GM18873 (cell line): ENCODE data around the gene PTGES2.
"Not testable (repeated sequence)": the region's sequence is repeated elsewhere in the genome, so short reads cannot be mapped to it uniquely, and the experiment has no call there.

Experiments
- ATAC-seq: cut with Tn5 transposase; IDR thresholded peaks from one replicate; pipeline ENCODE4 v1.9.1; 2021; ENCODE audit warnings: mild to moderate bottlenecking, moderate library complexity, moderate number of reproducible peaks; ENCODE audit not compliant: unreplicated experiment, low FRiP score

The PTGES2 gene

DNA sequence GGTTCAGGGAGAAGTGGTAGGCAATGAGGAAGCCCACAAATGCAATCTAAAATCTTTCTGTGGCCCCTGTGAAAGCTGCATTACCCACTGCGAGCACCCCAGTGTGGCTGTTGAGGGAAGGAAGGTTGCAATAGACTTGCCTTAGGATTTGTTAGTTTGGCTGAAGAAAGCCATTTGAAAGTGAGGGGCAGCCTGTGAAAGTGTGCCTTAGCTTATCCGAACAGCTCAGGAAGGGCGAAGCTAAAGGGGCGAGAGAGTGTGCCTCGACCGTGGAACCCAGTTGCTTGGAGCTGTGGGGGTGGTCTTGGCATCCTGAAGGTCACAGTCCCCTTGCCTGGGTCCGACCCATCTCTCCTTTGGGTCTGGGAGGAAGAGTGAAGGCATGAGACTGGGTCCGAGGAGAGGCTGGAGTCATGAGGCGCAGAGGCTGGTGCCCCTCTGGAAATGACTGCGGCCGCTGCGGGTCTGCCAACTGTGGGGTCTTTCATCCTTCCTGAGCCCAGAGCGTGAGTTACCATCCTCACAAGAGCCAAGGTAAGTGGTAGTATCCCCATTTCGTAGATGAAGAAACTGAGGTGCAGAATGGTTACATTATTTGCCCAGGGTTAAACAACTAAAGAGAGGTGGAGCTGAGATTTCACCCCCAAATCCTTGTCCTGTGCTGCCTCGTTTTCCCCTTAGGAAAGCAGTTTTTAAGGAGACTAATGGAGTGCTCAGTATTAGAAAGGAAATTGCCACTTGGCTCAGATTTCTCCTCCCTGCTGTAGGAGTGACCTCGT lies 35.1 kb downstream of the PTGES2 start:
- no peak for ATAC-seq

DNA sequence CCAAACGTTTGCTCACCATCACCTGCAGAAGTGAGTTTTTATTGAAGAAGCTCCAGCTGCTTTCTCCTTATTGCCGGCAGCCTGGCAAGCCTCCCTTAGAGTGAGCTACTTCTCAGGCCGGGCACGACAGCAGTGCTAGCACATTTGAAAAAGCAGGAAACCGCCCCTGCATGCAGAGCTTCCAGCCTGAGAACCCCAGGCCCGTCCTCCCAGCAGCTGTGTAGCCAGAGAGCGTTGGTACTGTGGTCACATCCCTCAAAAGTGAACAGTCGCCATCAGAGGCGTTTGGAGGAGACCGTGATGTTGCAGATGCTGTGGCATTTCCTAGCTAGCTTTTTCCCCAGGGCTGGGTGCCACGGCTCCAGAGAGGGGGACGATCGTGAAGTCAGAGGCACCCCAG lies 36.0 kb downstream of the PTGES2 start:
- ATAC-seq, result no peak

DNA sequence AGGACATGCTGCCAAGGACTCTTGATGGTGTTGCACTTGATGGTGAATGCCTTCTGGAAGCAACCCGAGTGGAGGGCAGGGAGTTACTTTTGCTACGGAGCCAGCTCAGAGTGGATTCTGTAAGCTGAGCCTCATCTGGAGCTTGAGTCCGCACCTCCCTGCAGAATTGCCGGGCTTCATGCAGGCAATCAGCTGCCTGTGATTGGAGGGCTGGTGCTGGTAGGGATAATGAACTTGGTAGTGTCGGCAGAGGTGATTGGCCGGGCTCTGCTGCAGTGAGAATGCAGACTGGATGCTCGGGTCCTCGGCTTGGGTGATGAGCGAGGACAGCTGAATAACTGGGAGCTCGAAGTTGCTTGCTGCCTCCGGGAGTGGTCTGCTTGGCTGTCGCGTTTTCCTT lies 36.4 kb downstream of the PTGES2 start:
- no peak for ATAC-seq

DNA sequence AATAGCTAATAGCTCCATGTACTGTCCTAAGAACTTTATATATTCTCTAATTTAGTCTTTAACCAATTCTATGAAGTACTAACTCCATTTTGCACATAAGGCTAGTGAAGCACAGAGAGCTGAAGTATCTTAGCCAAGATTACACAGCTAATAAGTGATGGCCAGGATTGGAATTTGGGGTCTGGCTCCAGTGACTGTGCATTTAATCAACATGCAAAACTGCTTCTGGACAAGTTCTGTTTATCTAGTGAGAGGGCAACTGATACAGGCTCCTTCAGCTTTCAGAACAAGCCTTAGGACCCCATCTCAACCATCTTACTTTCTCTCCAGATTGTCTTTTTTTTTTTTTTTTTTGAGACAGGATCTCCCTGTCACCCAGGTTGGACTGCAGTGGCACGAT lies 38.2 kb downstream of the PTGES2 start:
- ATAC-seq, result no peak

DNA sequence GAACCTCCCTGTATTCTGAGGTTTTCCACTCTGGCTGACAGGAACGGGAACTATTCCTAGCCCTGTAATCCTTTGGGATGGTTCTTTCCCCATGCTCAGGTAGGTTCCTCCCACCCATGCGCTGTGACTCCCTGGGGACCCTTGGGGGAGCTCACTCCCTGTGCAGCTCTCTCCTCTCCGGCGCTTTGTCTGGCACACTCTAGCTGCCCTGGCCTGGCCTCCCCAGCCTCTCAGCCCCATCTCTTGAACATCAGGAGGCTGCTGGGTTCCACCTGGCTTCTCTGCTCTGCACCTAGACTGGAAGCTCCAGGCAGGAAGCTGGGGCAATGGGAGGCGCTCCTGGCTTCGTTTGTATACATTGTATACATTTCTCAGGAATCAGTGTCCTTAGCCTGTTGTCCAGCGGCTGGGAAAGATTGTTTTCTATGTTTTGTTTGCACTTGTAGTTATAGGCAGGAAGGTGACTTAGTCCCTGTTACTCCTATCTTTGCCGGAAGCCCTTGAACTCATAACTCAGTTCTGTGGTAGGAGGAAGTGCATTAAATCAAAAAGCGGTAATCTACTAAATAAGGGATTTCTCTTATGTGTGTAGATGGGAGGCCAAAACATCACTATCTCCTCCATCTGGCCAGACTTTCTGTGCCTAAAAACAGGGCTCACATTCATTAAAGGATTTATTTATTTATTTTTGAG lies 39.1 kb downstream of the PTGES2 start:
- no peak for ATAC-seq

DNA sequence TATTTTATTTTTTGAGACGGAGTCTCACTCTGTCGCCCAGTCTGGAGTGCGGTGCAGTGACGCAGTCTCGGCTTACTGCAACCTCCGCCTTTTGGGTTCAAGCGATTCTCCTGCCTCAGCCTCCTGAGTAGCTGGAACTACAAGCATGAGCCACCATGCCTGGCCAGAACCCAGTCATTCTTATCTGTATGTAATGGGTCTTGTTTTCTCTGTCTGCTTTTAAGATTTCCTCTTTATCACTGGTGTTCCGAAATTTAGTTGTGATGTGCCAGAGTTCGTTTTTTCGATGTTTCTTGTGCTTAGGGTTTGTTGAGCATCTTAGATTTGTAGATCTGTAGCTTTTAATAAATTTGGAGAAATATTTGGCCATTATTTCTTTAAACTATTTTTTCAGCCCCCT lies 40.3 kb downstream of the PTGES2 start:
- no peak for ATAC-seq

DNA sequence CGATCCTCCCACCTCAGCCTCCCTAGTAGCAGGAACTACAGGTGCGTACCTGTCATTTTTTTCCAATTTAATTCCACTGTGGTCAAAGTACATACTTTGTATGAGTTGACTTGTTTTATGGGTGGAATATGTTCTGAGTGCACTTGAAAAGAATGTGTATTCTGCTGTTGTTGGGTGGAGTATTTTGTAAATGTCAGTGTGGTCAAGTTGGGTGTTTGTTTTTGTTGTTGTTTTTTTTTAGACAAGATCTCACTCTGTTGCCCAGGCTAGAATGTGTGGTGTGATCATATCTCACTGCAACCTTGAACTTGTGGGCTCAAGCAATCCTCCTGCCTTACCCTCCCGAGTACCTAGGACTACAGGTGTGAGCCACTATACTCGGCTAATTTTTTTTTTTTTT lies 41.6 kb downstream of the PTGES2 start:
- no peak for ATAC-seq

DNA sequence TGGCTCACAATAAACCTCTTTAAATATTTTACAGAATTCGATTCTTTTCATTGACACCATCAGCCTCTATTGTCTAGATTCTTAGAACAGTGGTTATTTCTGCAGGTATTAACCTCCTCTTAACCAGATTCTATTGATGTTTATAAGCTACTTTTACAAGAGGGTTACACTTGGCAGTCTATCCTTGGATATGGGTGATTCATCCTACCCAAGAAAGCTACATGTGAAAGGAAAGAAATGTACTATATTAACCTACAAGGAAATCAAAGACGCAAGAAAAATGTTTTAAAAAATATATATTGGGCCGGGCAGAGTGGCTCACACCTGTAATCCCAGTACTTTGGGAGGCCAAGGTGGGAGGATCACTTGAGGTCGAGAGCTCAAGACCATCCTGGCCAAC lies 42.8 kb downstream of the PTGES2 start:
- no peak for ATAC-seq

DNA sequence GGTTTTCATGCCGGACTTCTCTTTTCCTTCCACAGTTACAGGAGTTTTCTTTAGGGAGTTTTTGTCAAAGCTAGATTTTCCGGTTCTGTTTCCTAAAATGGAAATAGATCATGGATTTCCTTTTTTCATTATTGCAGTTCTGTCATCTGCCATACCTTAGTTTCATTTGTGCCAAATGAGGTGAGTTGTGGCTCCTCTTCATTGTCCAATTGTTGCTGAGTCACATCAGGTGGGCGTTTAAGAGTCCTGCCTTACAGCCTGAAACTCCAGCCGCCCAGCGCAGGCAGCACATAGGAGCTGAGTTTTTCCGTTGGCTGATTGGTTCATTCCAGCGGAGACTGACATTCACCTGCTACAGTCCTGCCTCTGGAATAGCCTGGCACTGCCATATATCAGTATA lies 45.4 kb downstream of the PTGES2 start:
- ATAC-seq, result no peak

DNA sequence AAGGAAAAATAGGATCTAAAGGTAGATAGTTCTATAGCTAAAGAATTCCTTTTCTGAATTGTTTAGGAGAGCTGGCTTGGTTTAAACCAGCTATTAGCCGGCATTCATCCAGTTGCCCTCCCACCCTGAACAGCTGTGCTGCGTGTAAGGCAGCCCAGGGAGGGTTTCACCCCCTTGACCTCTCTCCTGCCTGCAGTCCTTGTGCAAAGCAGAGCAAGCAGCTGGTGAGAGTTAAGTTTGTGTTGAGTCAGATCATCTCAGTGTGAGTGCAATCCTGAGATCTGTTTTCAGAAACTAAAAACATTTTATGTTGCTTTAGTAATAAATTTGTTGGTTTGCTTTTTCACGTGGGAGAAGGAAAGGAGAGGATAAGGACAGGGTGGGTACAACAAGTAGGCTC lies 46.5 kb downstream of the PTGES2 start:
- ATAC-seq, result no peak

DNA sequence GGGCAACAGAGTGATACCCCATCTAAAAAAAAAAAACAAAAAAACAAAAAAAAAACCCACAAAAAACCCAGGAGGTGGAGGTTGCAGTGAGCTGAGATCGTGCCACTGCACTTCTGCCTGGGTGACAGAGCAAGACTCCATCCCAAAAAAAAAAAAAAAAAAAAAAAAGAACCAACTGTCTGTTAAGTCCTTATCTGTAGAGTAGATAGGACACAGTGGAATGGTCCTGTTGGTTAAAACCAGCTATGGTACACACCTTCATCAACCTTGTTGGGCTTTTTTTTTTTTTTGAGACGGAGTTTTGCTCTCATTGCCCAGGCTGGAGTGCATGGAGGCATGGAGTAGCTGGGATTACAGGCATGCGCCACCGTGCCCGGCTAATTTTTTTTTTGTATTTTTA lies 47.3 kb downstream of the PTGES2 start:
- ATAC-seq, result no peak

DNA sequence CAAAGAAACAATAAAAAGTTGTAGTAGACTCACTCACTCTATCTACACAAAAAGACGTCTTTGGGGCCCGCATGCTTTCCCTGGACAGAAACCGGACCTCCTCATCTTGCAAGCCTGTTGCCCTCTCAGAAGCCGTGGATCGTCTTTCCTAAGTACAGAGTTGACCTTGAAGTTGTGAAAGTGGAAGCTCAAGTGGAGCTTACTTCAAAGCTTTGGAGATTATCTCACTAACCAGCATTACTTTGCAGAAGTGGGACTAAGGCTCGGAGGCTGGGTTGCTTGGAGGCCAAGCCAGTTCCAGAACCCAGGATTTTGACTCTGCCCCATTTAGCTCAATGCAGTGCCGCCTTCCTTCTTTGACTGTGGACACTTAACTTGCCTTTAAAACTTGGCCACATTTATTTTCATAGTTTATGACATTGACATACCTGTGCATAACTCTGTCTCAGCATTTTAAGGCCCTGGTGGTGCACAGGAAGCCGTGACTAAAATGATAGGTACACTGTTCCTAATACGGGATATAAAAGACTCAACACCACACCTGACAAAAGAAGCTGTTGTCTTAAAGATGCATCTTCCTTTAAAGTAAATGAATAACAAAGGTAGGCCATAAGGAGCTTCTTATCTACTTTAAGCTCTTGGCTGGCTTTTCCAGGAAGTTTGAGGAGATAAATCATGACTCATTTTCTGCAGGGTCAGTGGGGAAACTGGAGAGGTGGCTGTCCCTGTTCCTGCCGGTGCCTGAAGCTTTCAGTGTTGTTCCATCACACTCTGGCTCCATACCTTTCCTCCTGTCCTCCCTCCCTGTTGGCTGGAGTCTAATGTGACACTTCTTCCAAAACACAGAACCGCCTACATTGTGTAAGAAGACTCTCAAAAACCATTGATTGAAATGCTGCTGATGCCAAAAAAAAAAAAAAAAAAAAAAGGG lies 48.8 kb downstream of the PTGES2 start:
- no peak for ATAC-seq

DNA sequence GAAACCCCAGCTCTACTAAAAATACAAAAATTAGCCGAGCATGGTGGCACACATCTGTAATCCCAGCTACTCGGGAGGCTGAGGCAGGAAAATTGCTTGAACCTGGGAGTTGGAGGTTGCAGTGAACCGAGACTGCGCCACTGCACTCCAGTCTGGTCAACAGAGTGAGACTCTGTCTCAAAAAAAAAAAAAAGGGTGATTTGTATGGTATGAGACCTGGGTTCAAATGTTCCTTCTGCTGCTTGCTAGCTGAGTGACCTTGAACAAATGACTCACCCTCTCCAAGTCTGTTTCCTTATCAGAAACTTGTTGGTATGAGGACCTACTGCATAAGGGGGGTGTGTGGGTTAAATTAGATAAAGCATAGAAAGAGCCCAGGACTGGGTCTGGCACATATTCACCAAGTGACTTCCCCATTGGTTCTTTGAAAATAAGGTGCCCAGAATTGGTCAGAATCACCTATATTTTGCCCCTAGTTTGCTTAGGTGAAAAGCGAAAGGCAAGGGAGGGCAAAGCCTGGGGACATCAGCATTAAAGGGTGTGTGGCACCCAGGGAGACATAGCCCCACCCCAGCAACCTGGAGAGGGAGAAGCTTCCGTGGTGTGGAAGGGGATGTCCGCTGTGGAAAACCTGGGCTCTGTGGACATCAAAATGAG lies 49.6 kb downstream of the PTGES2 start:
- ATAC-seq, result no peak

DNA sequence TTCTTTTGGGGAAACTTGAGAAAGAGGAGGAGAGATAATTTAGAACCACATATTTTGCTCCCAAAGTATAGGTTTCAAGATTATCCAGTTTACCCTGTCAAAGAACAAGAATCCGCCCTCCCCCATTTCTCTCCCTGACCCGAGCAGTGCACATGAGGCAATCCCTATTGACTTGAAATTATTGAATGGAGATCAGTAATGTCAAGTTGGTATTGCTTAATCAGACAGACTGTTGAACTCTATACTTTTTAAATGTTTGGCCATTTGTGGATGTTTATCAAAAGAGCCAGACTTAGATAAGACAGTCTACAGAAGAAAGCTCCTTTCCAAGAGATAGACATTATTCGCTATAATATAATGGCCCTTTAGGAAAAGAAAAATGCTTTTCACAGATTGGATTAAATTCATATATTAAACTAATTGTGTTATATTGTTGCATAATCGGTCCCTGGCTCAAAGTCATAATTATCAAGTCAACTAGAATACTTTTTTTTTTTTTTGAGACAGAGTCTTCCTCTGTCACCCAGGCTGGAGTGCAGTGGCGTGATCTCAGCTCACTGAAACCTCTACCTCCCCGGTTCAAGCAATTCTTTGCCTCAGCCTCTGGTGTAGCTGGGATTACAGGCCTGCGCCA lies 54.2 kb downstream of the PTGES2 start:
- ATAC-seq, result no peak

DNA sequence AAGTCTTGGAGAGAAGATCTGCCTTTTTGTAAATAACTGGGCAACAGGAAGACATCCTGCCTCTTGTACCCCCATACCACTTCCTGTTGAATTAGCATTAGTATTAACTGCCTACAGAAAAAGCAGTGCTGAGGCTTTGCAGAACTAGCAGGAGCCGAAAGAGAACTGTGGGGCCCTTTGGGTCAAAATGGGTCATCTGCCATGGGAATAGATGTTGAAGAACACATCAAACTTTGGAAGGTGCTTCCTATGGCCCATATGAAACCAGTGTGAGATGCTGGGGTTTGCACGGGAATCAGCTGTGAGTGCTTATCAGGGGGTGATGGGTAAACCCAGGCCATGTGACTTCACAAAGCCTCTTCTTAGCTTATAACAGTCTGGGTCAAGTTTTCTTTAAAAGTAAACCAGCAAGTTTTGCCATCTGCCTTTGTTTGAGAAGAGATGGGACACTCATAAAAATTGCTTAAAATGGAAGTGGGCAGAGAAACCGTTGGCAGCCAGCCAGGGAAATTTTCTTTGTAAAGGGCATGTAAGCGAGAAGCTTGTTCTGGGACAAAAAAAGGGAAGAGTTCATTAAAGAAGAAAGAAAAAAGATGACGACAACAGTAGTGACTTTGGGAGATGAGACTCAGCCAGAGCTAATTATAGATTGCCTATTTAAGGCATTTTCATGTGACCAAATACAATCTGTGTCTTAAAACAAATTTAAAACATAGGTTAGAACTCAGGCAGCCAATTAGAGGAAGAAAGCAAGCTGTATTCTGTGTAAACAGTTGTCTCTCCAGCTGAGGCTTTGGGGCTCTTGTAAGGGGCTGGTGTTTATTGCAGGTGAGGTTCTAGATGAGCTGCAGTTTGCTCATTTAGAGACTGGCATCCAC lies 55.1 kb downstream of the PTGES2 start:
- ATAC-seq, result no peak

DNA sequence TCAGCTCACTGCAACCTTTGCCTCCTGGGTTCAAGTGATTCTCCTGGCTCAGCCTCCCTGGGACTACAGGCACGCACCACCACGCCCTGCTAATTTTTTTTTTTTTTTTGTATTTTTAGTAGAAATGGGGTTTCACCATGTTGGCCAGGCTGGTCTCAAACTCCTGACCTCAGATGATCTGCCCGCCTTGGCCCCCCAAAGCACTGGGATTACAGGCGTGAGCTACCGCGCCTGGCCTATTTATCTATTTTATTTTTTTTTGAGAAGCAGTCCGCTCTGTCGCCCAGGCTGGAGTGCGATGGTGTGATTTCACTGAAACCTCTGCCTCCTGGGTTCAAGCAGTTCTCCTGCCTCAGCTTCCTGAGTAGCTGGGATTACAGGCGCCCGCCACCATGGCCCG lies 56.1 kb downstream of the PTGES2 start:
- ATAC-seq, result not testable (repeated sequence)

DNA sequence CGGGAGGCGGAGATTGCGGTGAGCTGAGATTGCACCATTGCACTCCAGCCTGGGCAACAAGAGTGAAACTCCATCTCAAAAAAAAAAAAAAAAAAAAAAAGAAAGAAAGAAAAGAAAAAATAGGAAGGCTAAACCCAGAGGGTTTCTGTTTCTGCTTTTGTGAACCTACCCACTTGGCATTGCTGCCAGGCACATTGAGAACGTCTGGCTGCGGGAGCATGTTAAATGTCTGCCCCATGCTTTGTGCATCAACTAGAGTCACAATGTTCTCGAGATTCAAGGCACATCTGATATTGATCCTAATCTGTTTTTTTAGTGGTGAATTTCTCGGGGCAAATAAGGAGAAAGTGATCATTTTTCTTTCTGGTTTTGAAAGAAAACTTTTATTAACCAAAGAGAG lies 56.7 kb downstream of the PTGES2 start:
- ATAC-seq, result no peak
